Central memory CD8-positive, alpha-beta T cell (primary cell): ENCODE measurements around the gene COQ5.
"Not testable (repeated sequence)": the region's sequence is repeated elsewhere in the genome, so short reads cannot be mapped to it uniquely, and the experiment has no call there.

Experiments
- ATAC-seq: fragments of 150-1000 bp; cut with Tn5 transposase; replicated peaks from 2 replicates; pipeline ENCODE4 v1.10.0; 2022; ENCODE audit warnings: mild to moderate bottlenecking, moderate FRiP score, moderate number of reproducible peaks; ENCODE audit not compliant: poor library complexity, severe bottlenecking; ENCODE audit errors: extremely low read depth
- DNase-seq, 2 donors: peaks; one replicate each; pipeline ENCODE4 v3.0.0; 2021; ENCODE audit warnings: low spot score in 2 of 2
- H3K27ac Mint-ChIP-seq: one replicate; pipeline ENCODE4 v1.8.0; 2022; ENCODE audit warnings: low read depth, mild to moderate bottlenecking, moderate library complexity, mixed read lengths
- H3K27me3 Mint-ChIP-seq: one replicate; pipeline ENCODE4 v1.8.0; 2022; ENCODE audit warnings: mixed read lengths
- H3K36me3 Mint-ChIP-seq: one replicate; pipeline ENCODE4 v1.8.0; 2022; ENCODE audit warnings: mild to moderate bottlenecking, moderate library complexity, mixed read lengths; ENCODE audit not compliant: insufficient read depth
- H3K4me1 Mint-ChIP-seq: one replicate; pipeline ENCODE4 v1.8.0; 2022; ENCODE audit warnings: mixed read lengths
- H3K4me3 Mint-ChIP-seq: one replicate; pipeline ENCODE4 v1.8.0; 2022; ENCODE audit warnings: mild to moderate bottlenecking, moderate library complexity, mixed read lengths
- H3K9me3 Mint-ChIP-seq: one replicate; pipeline ENCODE4 v1.8.0; 2022; ENCODE audit warnings: mixed read lengths

The COQ5 gene

GRCh38 chr12:120489018-120489417, 39.9 kb downstream of the COQ5 start:
- Mint-ChIP-seq H3K4me1 (peaks cover 6% of the 10 kb centered on the region), H3K4me3 (no peak overlapping the region), H3K27me3 (no peaks in the 10 kb centered on the region), H3K9me3 (no peaks in the 10 kb centered on the region), H3K36me3 (no peaks in the 10 kb centered on the region), H3K27ac (no peak overlapping the region)
- no peak for DNase-seq
- ATAC-seq: no peak

- Mint-ChIP-seq H3K4me1 (peaks cover 14% of the 10 kb centered on the region), H3K4me3 (no peak overlapping the region), H3K36me3 (no peaks in the 10 kb centered on the region), H3K27ac (no peak overlapping the region), H3K9me3 (no peaks in the 10 kb centered on the region), H3K27me3 (no peaks in the 10 kb centered on the region)
- no peak for DNase-seq
- ATAC-seq: no peak
Observed at GRCh38 chr12:120488057-120488640, 40.8 kb downstream of the COQ5 start.

GRCh38 chr12:120487552-120487951, 41.4 kb downstream of the COQ5 start:
- not testable (repeated sequence) for H3K36me3 Mint-ChIP-seq, DNase-seq, ATAC-seq, H3K27me3 Mint-ChIP-seq, H3K4me3 Mint-ChIP-seq, H3K9me3 Mint-ChIP-seq, H3K27ac Mint-ChIP-seq
- H3K4me1 Mint-ChIP-seq: peaks cover 14% of the 10 kb centered on the region

GRCh38 chr12:120485961-120486881, 42.7 kb downstream of the COQ5 start:
- no peaks in the 10 kb centered on the region for H3K36me3 Mint-ChIP-seq
- H3K4me3 Mint-ChIP-seq: no peak overlapping the region

GRCh38 chr12:120483621-120484020, 45.3 kb downstream of the COQ5 start:
- no peak for DNase-seq
- Mint-ChIP-seq H3K27ac (no peak overlapping the region), H3K36me3 (peaks cover 1% of the 10 kb centered on the region), H3K4me1 (peaks cover 44% of the 10 kb centered on the region), H3K4me3 (no peak overlapping the region), H3K27me3 (no peaks in the 10 kb centered on the region), H3K9me3 (no peaks in the 10 kb centered on the region)
- ATAC-seq: no peak

More at GRCh38 chr12:120485961-120486881, 42.7 kb downstream of the COQ5 start:
- H3K27ac Mint-ChIP-seq: no peak overlapping the region
- no peaks in the 10 kb centered on the region for H3K9me3 Mint-ChIP-seq
- DNase-seq (no peak), ATAC-seq (no peak)
- no peaks in the 10 kb centered on the region for H3K27me3 Mint-ChIP-seq
- peaks cover 24% of the 10 kb centered on the region for H3K4me1 Mint-ChIP-seq

GRCh38 chr12:120481022-120481767, 47.8 kb downstream of the COQ5 start:
- Mint-ChIP-seq H3K27ac (peak overlapping the region; percentile 99), H3K4me1 (peaks cover 42% of the 10 kb centered on the region), H3K27me3 (no peaks in the 10 kb centered on the region), H3K36me3 (peaks cover 1% of the 10 kb centered on the region), H3K9me3 (no peaks in the 10 kb centered on the region), H3K4me3 (peak overlapping the region; percentile 61)
- ATAC-seq (peak; percentile 99), DNase-seq (peak in 1 of 2 donors; percentile 31)

- Mint-ChIP-seq H3K4me3 (peak overlapping the region; percentile 42), H3K36me3 (peaks cover 1% of the 10 kb centered on the region), H3K27ac (peak overlapping the region; percentile 99), H3K9me3 (no peaks in the 10 kb centered on the region), H3K27me3 (no peaks in the 10 kb centered on the region), H3K4me1 (peaks cover 43% of the 10 kb centered on the region)
- ATAC-seq: peak; percentile 29
- DNase-seq: no peak
Observed at GRCh38 chr12:120480211-120480610, 48.7 kb downstream of the COQ5 start.

- Mint-ChIP-seq H3K9me3 (no peaks in the 10 kb centered on the region), H3K27ac (peak overlapping the region; percentile 99), H3K4me3 (peak overlapping the region; percentile 42), H3K4me1 (peaks cover 49% of the 10 kb centered on the region), H3K36me3 (peaks cover 1% of the 10 kb centered on the region), H3K27me3 (no peaks in the 10 kb centered on the region)
- ATAC-seq (no peak), DNase-seq (no peak)
Observed at GRCh38 chr12:120479458-120479857, 49.5 kb downstream of the COQ5 start.

- no peak for ATAC-seq
- H3K9me3 Mint-ChIP-seq: no peaks in the 10 kb centered on the region
- H3K27ac Mint-ChIP-seq: no peak overlapping the region
- DNase-seq: no peak
- H3K4me3 Mint-ChIP-seq: no peak overlapping the region
- peaks cover 4% of the 10 kb centered on the region for H3K36me3 Mint-ChIP-seq
- peaks cover 47% of the 10 kb centered on the region for H3K4me1 Mint-ChIP-seq
- no peaks in the 10 kb centered on the region for H3K27me3 Mint-ChIP-seq
Observed at GRCh38 chr12:120475643-120476042, 53.3 kb downstream of the COQ5 start.

GRCh38 chr12:120474616-120474960, 54.4 kb downstream of the COQ5 start:
- no peak for DNase-seq
- Mint-ChIP-seq H3K27ac (peak overlapping the region; percentile 7), H3K27me3 (no peaks in the 10 kb centered on the region), H3K9me3 (no peaks in the 10 kb centered on the region), H3K4me1 (peaks cover 37% of the 10 kb centered on the region), H3K36me3 (peaks cover 8% of the 10 kb centered on the region), H3K4me3 (no peak overlapping the region)
- no peak for ATAC-seq

- no peaks in the 10 kb centered on the region for H3K27me3 Mint-ChIP-seq
- no peak overlapping the region for H3K4me3 Mint-ChIP-seq
- DNase-seq (no peak), ATAC-seq (no peak)
- no peak overlapping the region for H3K27ac Mint-ChIP-seq
- no peaks in the 10 kb centered on the region for H3K9me3 Mint-ChIP-seq
- H3K36me3 Mint-ChIP-seq: peaks cover 9% of the 10 kb centered on the region
- H3K4me1 Mint-ChIP-seq: peaks cover 33% of the 10 kb centered on the region
Observed at GRCh38 chr12:120473807-120474615, 54.9 kb downstream of the COQ5 start.

GRCh38 chr12:120472521-120472920, 56.4 kb downstream of the COQ5 start:
- Mint-ChIP-seq H3K4me3 (no peak overlapping the region), H3K9me3 (no peaks in the 10 kb centered on the region), H3K4me1 (peaks cover 43% of the 10 kb centered on the region), H3K27ac (no peak overlapping the region), H3K36me3 (peaks cover 18% of the 10 kb centered on the region), H3K27me3 (no peaks in the 10 kb centered on the region)
- DNase-seq: no peak
- no peak for ATAC-seq
